Measurements from ENCODE around the gene IL19. TPM values are rescaled to one million over a fixed set of nuclear protein-coding genes. Genes with fewer than 3 reads are reported as not detected.

IL19 gene
- total and polyA plus RNA-seq, 9 of the 15 experiments (the other 6 are each of a cell fraction or from before 2014, with no cell fraction given) = not detected

GRCh38 chr1:206729507-206729906 lies 41.1 kb upstream of the IL19 start (continued):
- no peak for TF ChIP-seq ZMIZ1 (IDR thresholded peaks at IDR 0.05; ENCODE audit: low read depth in 2 of 2, low read length in 2 of 2)
- no peak for TF ChIP-seq ZNF717 (CRISPR knock-in tag; IDR thresholded peaks at IDR 0.05)
- TF ChIP-seq ZNF12 (CRISPR knock-in tag; IDR thresholded peaks at IDR 0.05) = no peak
- no peak for TF ChIP-seq CBFA2T3 (IDR thresholded peaks at IDR 0.05)
- TF ChIP-seq ZKSCAN3 (CRISPR knock-in tag; IDR thresholded peaks at IDR 0.05) = no peak
- TF ChIP-seq OTX1 (CRISPR knock-in tag; IDR thresholded peaks at IDR 0.05) = no peak
- no peak for TF ChIP-seq ZNF586 (CRISPR knock-in tag; conservative IDR thresholded peaks at IDR 0.05)
- TF ChIP-seq FUS (optimal IDR thresholded peaks at IDR 0.05; ENCODE audit: low read depth, low read length) = no peak
- no peak for TF ChIP-seq FOXK2 (conservative IDR thresholded peaks at IDR 0.05 in 1 of 2, IDR thresholded peaks at IDR 0.05 in 1 of 2; ENCODE audit: low read depth in 2 of 2)

- POLR2A ChIA-PET = no interaction called here
- in situ Hi-C loops (cut with MboI) (no loop called here), intact Hi-C loops (cut with micrococcal nuclease) (loop anchor here (10.0 kb wide), 1 partner anchor 238 kb away; no protein-coding TSS in a partner anchor)
- Histone ChIP-seq H3K9me1 (ENCODE audit: control insufficient read depth, insufficient read depth, low read length) (peaks cover 16% of the 10 kb centered on the region), H3K79me2 (ENCODE audit: control insufficient read depth, insufficient read depth, low read length) (peaks cover 7% of the 10 kb centered on the region; the same call in 2 of the 3 replicates), H3K9me3 (replicated peaks; ENCODE audit: control insufficient read depth, insufficient read depth, low read depth, low read length) (no peaks in the 10 kb centered on the region), H3K27ac (ENCODE audit: extremely low read depth, low read depth, low read length) (no peak overlapping the region), H3K27me3 (ENCODE audit: control insufficient read depth in 2 of 2, insufficient read depth in 2 of 2, low read length in 2 of 2) (no peaks in the 10 kb centered on the region; a peak in 1 of 5 replicates), H3K4me2 (ENCODE audit: insufficient read depth, low read length) (no peak overlapping the region), H2AFZ (ENCODE audit: low read depth, low read length) (no peak overlapping the region), H4K20me1 (replicated peaks; ENCODE audit: control insufficient read depth, insufficient read depth, low read length) (peaks cover 27% of the 10 kb centered on the region), H3K36me3 (ENCODE audit: control insufficient read depth, insufficient read depth, low read length) (peaks cover 58% of the 10 kb centered on the region), H3K4me1 (replicated peaks in 1 of 2; ENCODE audit: control insufficient read depth in 2 of 2, insufficient read depth in 2 of 2, low read length in 2 of 2) (peaks cover 10 to 14% of the 10 kb centered on the region in 2 experiments), H3K4me3 (no peak overlapping the region), H3K9ac (ENCODE audit: insufficient read depth in 1 of 2, low read depth in 2 of 2, low read length in 2 of 2) (no peak overlapping the region)
- 86% methylated on average over 11 of the region's 11 CpGs for WGBS (ENCODE audit: insufficient coverage, low coverage, missing lambda C conversion rate)
- ATAC-seq (no peak), DNase-seq (ENCODE audit: extremely low read depth in 1 of 4, low spot score in 3 of 4) (no peak), FAIRE-seq (no peak)
- BruUV-seq (replicated peaks) = no TSS peak
- CTCF ChIA-PET (ENCODE audit: low intra/inter-chr PET ratio) = no interaction called here
- no peak for TF ChIP-seq U2AF2 (optimal IDR thresholded peaks at IDR 0.05; ENCODE audit: low read depth, low read length)
- no peak for TF ChIP-seq ZNF518B (CRISPR knock-in tag; IDR thresholded peaks at IDR 0.05)
- TF ChIP-seq FOXJ3 (CRISPR knock-in tag; IDR thresholded peaks at IDR 0.05) = no peak
- TF ChIP-seq ZNF282 (CRISPR knock-in tag; IDR thresholded peaks at IDR 0.05) = no peak
Observed at GRCh38 chr1:206732508-206732907, 38.1 kb upstream of the IL19 start.

Data from K562 (cell line).